ENCODE data around the gene COG5.

COG5 gene

GRCh38 chr7:107453388-107453787, 110.3 kb downstream of the COG5 start:
- no peak for DNase-seq

GRCh38 chr7:107450970-107451369, 112.8 kb downstream of the COG5 start:
- DNase-seq = no peak

- DNase-seq = no peak
These were observed 116.7 kb downstream of the COG5 start for GRCh38 chr7:107446988-107447387.

GRCh38 chr7:107446531-107446930, 117.2 kb downstream of the COG5 start:
- DNase-seq = peak; percentile 23 to 29

- DNase-seq = no peak
These were observed 121.0 kb downstream of the COG5 start for GRCh38 chr7:107442678-107443077.

- DNase-seq = no peak
These were observed 121.9 kb downstream of the COG5 start for GRCh38 chr7:107441581-107442422.

GRCh38 chr7:107439025-107439424, 124.7 kb downstream of the COG5 start:
- no peak for DNase-seq

- DNase-seq = no peak
These were observed 128.0 kb downstream of the COG5 start for GRCh38 chr7:107435749-107436148.

GRCh38 chr7:107432261-107432660, 131.5 kb downstream of the COG5 start:
- no peak for DNase-seq

GRCh38 chr7:107430057-107430456, 133.7 kb downstream of the COG5 start:
- no peak for DNase-seq

- DNase-seq = no peak
These were observed 135.1 kb downstream of the COG5 start for GRCh38 chr7:107428642-107429041.

GRCh38 chr7:107427462-107427861, 136.3 kb downstream of the COG5 start:
- no peak for DNase-seq

- DNase-seq = no peak
These were observed 149.5 kb downstream of the COG5 start for GRCh38 chr7:107414198-107414597.

- DNase-seq = no peak
These were observed 155.4 kb downstream of the COG5 start for GRCh38 chr7:107408349-107408748.

GRCh38 chr7:107405559-107405958, 158.2 kb downstream of the COG5 start:
- DNase-seq = no peak

- DNase-seq = no peak
These were observed 158.8 kb downstream of the COG5 start for GRCh38 chr7:107404740-107405537.

GRCh38 chr7:107398161-107398560, 165.6 kb downstream of the COG5 start:
- DNase-seq = no peak

- no peak for DNase-seq
These were observed 166.7 kb downstream of the COG5 start for GRCh38 chr7:107396990-107397389.

- DNase-seq = no peak
These were observed 167.6 kb downstream of the COG5 start for GRCh38 chr7:107396081-107396480.

- no peak for DNase-seq
These were observed 168.9 kb downstream of the COG5 start for GRCh38 chr7:107394831-107395230.

GRCh38 chr7:107394276-107394675, 169.4 kb downstream of the COG5 start:
- no peak for DNase-seq

- no peak for DNase-seq
These were observed 170.9 kb downstream of the COG5 start for GRCh38 chr7:107392830-107393229.

GRCh38 chr7:107390916-107391315, 172.8 kb downstream of the COG5 start:
- no peak for DNase-seq

GRCh38 chr7:107388604-107389003, 175.1 kb downstream of the COG5 start:
- no peak for DNase-seq

All from activated T-cell treated with anti-CD3 and anti-CD28 coated beads, Interleukin-2, amount 50 U/mL, for 48 hours (primary cell).